Calu3 (cell line): Measurements from ENCODE around the gene GGT6. TPM values are rescaled to one million over a fixed set of nuclear protein-coding genes. Genes with fewer than 3 reads are reported as not detected.

Experiments used
- BruUV-seq: library from RNA; stranded (reverse); fragments of 400-500 nt; replicated peaks from 2 replicates; lab custom pipeline; 2021; lab: Mats Ljungman, UMichigan
- CTCF ChIA-PET: fragments of 300-600 bp; sonication (Branson Sonifier 250); formaldehyde crosslinking; loops from one replicate; lab custom pipeline; 2022; ENCODE audit warnings: antibody characterized with exemption; lab: Charles Lee
- DNase-seq: peaks from one replicate; pipeline ENCODE4 v3.0.0; 2022
- H3K27ac Mint-ChIP-seq: one replicate; pipeline ENCODE4 v1.8.0; 2022; ENCODE audit warnings: mixed read lengths; ENCODE audit not compliant: unreplicated experiment
- H3K27me3 Mint-ChIP-seq: one replicate; pipeline ENCODE4 v1.8.0; 2022; ENCODE audit warnings: mixed read lengths; ENCODE audit not compliant: unreplicated experiment
- H3K36me3 Mint-ChIP-seq: one replicate; pipeline ENCODE4 v1.8.0; 2022; ENCODE audit warnings: mild to moderate bottlenecking, moderate library complexity, mixed read lengths; ENCODE audit not compliant: insufficient read depth, unreplicated experiment
- H3K4me1 Mint-ChIP-seq: one replicate; pipeline ENCODE4 v1.8.0; 2022; ENCODE audit warnings: mild to moderate bottlenecking, low read depth, mixed read lengths; ENCODE audit not compliant: unreplicated experiment
- H3K4me3 Mint-ChIP-seq: one replicate; pipeline ENCODE4 v1.8.0; 2022; ENCODE audit warnings: mild to moderate bottlenecking, low read depth, moderate library complexity, mixed read lengths; ENCODE audit not compliant: unreplicated experiment
- H3K9me3 Mint-ChIP-seq: one replicate; pipeline ENCODE4 v1.8.0; 2022; ENCODE audit warnings: low read depth, mixed read lengths; ENCODE audit not compliant: unreplicated experiment
- CTCF ChIP-seq: fragments of 200-600 bp; IDR thresholded peaks from one replicate; pipeline ENCODE4 v1.8.0; 2022; ENCODE audit warnings: antibody characterized with exemption; ENCODE audit not compliant: unreplicated experiment
- intact Hi-C: fragments of 100-400 bp; cut with micrococcal nuclease; formaldehyde crosslinking; loops from one replicate; pipeline ENCODE4 v1.10.0; 2022; ENCODE audit not compliant: unreplicated experiment
- total RNA-seq: library from RNA; stranded (reverse); gene quantifications from 2 replicates; pipeline ENCODE4 v1.2.3, GENCODE V29; 2022

The GGT6 gene
- total RNA-seq, 1 experiment from 2014 or later, result 1.1 TPM

DNA sequence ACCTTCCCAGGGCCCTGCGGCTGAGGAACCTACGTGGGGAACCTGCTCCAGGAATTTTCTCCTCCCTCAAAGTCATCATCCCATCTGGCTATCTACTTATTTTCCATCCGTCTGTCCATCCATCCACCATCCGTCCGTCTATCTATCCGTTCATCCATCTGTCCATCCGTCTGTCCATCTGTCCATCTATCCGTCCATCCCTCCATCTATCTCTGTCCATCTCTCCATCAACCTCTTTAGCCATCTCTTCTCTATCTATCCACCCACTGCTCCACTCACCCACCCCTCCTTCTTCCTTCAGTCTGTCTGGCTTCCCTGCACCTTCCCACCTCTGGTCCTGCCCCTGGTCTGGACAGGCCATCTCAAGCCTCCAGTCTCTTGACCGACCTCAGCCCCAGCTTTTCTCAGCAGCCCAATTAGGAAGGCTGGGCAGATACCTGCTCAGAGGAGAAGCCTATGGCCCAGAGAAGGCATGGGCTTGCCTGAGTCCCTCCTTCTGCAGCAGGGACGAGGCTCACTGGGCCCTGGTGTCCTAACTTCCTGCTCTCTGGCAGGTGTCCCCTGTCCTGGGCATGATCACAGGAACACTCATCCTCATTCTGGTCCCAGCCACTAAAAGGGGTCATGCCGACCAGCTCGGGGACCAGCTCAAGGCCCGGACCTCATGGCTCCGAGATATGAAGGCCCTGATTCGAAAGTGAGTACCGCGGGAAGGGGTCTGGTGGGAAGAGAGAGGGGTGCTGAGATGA is 28.2 kb downstream of the GGT6 start:
- intact Hi-C loops, result no loop called here
- Mint-ChIP-seq H3K4me1 (peaks cover 16% of the 10 kb centered on the region), H3K4me3 (no peak overlapping the region), H3K27me3 (no peaks in the 10 kb centered on the region), H3K27ac (peak overlapping the region; percentile 39), H3K36me3 (peaks cover 67% of the 10 kb centered on the region), H3K9me3 (no peaks in the 10 kb centered on the region)
- no peak for DNase-seq
- CTCF ChIA-PET, result no interaction called here
- no TSS peak for BruUV-seq
- TF ChIP-seq CTCF, result no peak

DNA sequence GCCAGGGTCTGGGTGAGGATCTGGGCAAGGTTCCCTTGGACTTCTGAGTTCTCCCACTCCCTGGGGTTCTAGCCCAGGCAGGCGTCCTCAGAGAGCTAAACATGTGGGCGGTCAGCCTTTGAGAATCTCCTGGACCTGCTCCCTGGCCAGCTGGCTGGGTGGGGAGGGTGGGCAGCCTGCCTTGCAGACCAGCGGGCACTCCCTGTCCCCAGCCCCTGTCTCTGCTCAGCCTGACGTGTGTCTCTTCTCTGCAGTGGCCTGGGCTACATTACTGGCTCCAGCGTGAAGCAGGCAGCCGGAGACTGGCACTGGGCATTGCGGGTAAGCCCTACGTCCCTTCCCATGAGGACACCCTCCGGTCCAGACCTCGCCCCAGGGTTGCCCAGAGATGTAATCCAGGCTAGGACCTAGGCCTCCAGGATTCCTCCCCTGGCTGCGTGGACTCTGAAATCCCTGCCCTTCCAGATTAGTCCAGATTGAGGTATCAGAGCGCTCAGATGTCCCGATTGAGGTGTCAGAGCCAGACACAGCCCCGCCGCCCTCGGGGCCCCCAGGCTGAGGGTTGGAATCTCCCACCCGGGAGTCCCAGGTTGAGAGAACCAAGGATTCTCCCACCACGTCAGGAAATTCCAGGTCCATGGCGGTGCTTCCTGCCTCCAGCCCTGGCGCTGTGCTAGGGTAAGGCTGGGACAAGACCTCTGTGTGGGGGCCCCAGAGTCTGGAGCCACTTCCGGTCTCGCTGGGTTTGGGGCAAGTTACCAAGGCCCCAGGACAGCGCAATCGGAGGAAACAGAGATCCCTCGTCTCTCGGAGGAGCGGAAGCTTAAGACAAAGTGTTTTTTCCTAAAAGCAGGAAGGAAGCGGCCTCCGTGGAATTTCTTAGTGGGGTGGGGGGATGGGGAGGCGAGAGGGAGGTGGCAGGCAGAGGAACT is 29.3 kb downstream of the GGT6 start:
- intact Hi-C loops, result no loop called here
- no peaks in the 10 kb centered on the region for H3K9me3 Mint-ChIP-seq
- H3K27ac Mint-ChIP-seq, result no peak overlapping the region
- CTCF ChIA-PET, result no interaction called here
- no peak for TF ChIP-seq CTCF
- peaks cover 69% of the 10 kb centered on the region for H3K36me3 Mint-ChIP-seq
- H3K4me3 Mint-ChIP-seq, result no peak overlapping the region
- H3K27me3 Mint-ChIP-seq, result no peaks in the 10 kb centered on the region
- BruUV-seq, result no TSS peak
- no peak for DNase-seq
- peaks cover 16% of the 10 kb centered on the region for H3K4me1 Mint-ChIP-seq

GRCh38 chr17:4529533-4530152 is 30.7 kb downstream of the GGT6 start:
- Mint-ChIP-seq H3K4me3 (no peak overlapping the region), H3K27ac (no peak overlapping the region), H3K27me3 (no peaks in the 10 kb centered on the region), H3K4me1 (peaks cover 16% of the 10 kb centered on the region), H3K9me3 (no peaks in the 10 kb centered on the region), H3K36me3 (peaks cover 63% of the 10 kb centered on the region)
- CTCF ChIA-PET, result interaction anchor here (0.6 kb wide), 1 partner anchor 26 kb away, joined by 4 read pairs; no protein-coding TSS in a partner anchor
- TF ChIP-seq CTCF, result no peak
- no peak for DNase-seq
- no TSS peak for BruUV-seq
- intact Hi-C loops, result no loop called here

DNA sequence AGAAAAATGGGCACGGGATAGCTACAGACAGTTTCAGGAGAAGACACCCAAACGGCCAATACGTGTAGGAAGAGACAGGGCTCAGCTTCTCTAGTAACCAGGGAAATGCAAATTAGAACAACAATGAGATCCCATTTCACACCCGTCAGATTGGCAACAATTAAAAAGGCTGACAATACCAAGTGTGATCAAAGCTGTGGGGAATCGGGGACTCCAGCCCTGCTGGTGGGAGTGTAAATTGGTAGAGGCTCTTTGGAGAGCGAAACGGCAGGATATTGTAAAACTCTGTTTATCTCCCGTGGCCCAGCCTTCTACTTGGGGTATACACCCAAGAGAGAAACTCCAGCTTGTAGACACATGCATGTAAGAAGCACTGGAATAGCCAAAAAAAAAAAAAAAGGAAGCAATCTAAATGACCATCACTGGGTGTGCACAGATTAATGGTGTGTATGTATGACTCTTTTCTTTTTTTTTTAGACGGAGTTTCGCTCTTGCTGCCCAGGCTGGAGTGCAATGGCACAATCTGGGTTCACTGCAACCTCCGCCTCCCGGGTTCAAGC is 32.7 kb downstream of the GGT6 start:
- intact Hi-C loops, result no loop called here
- H3K27me3 Mint-ChIP-seq, result no peaks in the 10 kb centered on the region
- peaks cover 14% of the 10 kb centered on the region for H3K4me1 Mint-ChIP-seq
- CTCF ChIA-PET, result interaction anchor here (0.6 kb wide), 1 partner anchor 104 kb away, joined by 6 read pairs; no protein-coding TSS in a partner anchor
- no peak overlapping the region for H3K4me3 Mint-ChIP-seq
- no peak for DNase-seq
- TF ChIP-seq CTCF, result no peak
- H3K9me3 Mint-ChIP-seq, result no peaks in the 10 kb centered on the region
- no TSS peak for BruUV-seq
- no peak overlapping the region for H3K27ac Mint-ChIP-seq
- H3K36me3 Mint-ChIP-seq, result peaks cover 49% of the 10 kb centered on the region
